Measurements from ENCODE around the gene MINPP1.

Gene MINPP1

GRCh38 chr10:87511526-87511925 is 6.8 kb downstream of the MINPP1 start:
- no peak for DNase-seq (ENCODE audit: extremely low spot score, insufficient read length, low read depth)
- FAIRE-seq, result no peak

- FAIRE-seq (no peak), DNase-seq (ENCODE audit: extremely low spot score, insufficient read length, low read depth) (no peak)
Observed at GRCh38 chr10:87518937-87519336, 14.2 kb downstream of the MINPP1 start.

GRCh38 chr10:87519582-87519981 is 14.9 kb downstream of the MINPP1 start:
- no peak for DNase-seq (ENCODE audit: extremely low spot score, insufficient read length, low read depth)

GRCh38 chr10:87523731-87524130 is 19.0 kb downstream of the MINPP1 start:
- no peak for DNase-seq (ENCODE audit: extremely low spot score, insufficient read length, low read depth)
- FAIRE-seq, result no peak

More at GRCh38 chr10:87519582-87519981, 14.9 kb downstream of the MINPP1 start:
- FAIRE-seq, result peak; percentile 54

- DNase-seq (ENCODE audit: extremely low spot score, insufficient read length, low read depth) (no peak), FAIRE-seq (peak; percentile 39)
Observed at GRCh38 chr10:87524296-87524695, 19.6 kb downstream of the MINPP1 start.

- FAIRE-seq, result peak; percentile 5
- no peak for DNase-seq (ENCODE audit: extremely low spot score, insufficient read length, low read depth)
Observed at GRCh38 chr10:87531908-87532622, 27.4 kb downstream of the MINPP1 start.

GRCh38 chr10:87532696-87533095 is 28.0 kb downstream of the MINPP1 start:
- DNase-seq (ENCODE audit: extremely low spot score, insufficient read length, low read depth), result no peak
- no peak for FAIRE-seq

- DNase-seq (ENCODE audit: extremely low spot score, insufficient read length, low read depth) (no peak), FAIRE-seq (no peak)
Observed at GRCh38 chr10:87534173-87534858, 29.6 kb downstream of the MINPP1 start.

GRCh38 chr10:87538092-87539015 is 33.7 kb downstream of the MINPP1 start:
- DNase-seq (ENCODE audit: extremely low spot score, insufficient read length, low read depth) (no peak), FAIRE-seq (no peak)

- DNase-seq (ENCODE audit: extremely low spot score, insufficient read length, low read depth) (no peak), FAIRE-seq (no peak)
Observed at GRCh38 chr10:87541114-87541513, 36.4 kb downstream of the MINPP1 start.

- no peak for FAIRE-seq
Observed at GRCh38 chr10:87544721-87545120, 40.0 kb downstream of the MINPP1 start.

GRCh38 chr10:87545783-87546182 is 41.1 kb downstream of the MINPP1 start:
- FAIRE-seq, result no peak
- no peak for DNase-seq (ENCODE audit: extremely low spot score, insufficient read length, low read depth)

More at GRCh38 chr10:87544721-87545120, 40.0 kb downstream of the MINPP1 start:
- no peak for DNase-seq (ENCODE audit: extremely low spot score, insufficient read length, low read depth)

GRCh38 chr10:87546210-87546609 is 41.5 kb downstream of the MINPP1 start:
- FAIRE-seq, result peak; percentile 75
- no peak for DNase-seq (ENCODE audit: extremely low spot score, insufficient read length, low read depth)

- no peak for DNase-seq (ENCODE audit: extremely low spot score, insufficient read length, low read depth)
- no peak for FAIRE-seq
Observed at GRCh38 chr10:87546971-87547413, 42.3 kb downstream of the MINPP1 start.

- FAIRE-seq (no peak), DNase-seq (ENCODE audit: extremely low spot score, insufficient read length, low read depth) (no peak)
Observed at GRCh38 chr10:87547734-87548311, 43.1 kb downstream of the MINPP1 start.

- DNase-seq (ENCODE audit: extremely low spot score, insufficient read length, low read depth) (no peak), FAIRE-seq (no peak)
Observed at GRCh38 chr10:87550741-87551140, 46.0 kb downstream of the MINPP1 start.

- DNase-seq (ENCODE audit: extremely low spot score, insufficient read length, low read depth) (no peak), FAIRE-seq (no peak)
Observed at GRCh38 chr10:87551326-87551725, 46.6 kb downstream of the MINPP1 start.

GRCh38 chr10:87552248-87552929 is 47.7 kb downstream of the MINPP1 start:
- FAIRE-seq (no peak), DNase-seq (ENCODE audit: extremely low spot score, insufficient read length, low read depth) (no peak)

GRCh38 chr10:87557409-87557808 is 52.7 kb downstream of the MINPP1 start:
- DNase-seq (ENCODE audit: extremely low spot score, insufficient read length, low read depth) (no peak), FAIRE-seq (no peak)

GRCh38 chr10:87558333-87558732 is 53.6 kb downstream of the MINPP1 start:
- FAIRE-seq, result no peak
- no peak for DNase-seq (ENCODE audit: extremely low spot score, insufficient read length, low read depth)

Data from GM18507 (cell line).